ENCODE results near the gene CYCS.

- TF ChIP-seq FOXM1 (IDR thresholded peaks at IDR 0.05; ENCODE audit: borderline replicate concordance, low read depth) (no peak), MAX (IDR thresholded peaks at IDR 0.05) (no peak), TCF12 (IDR thresholded peaks at IDR 0.05; ENCODE audit: low read depth) (no peak), RAD21 (IDR thresholded peaks at IDR 0.05; ENCODE audit: low read depth) (no peak), REST (IDR thresholded peaks at IDR 0.05; ENCODE audit: low read depth) (no peak), YY1 (IDR thresholded peaks at IDR 0.05; ENCODE audit: low read depth) (no peak), CEBPB (IDR thresholded peaks at IDR 0.05) (no peak), CREB1 (IDR thresholded peaks at IDR 0.05; ENCODE audit: low read depth) (no peak), EP300 (IDR thresholded peaks at IDR 0.05; ENCODE audit: borderline replicate concordance) (no peak), EGR1 (IDR thresholded peaks at IDR 0.05) (no peak), TEAD4 (IDR thresholded peaks at IDR 0.05) (no peak), USF1 (IDR thresholded peaks at IDR 0.05) (no peak), ZBTB7A (IDR thresholded peaks at IDR 0.05; ENCODE audit: low read depth) (no peak)
Observed at GRCh38 chr7:25117226-25118047, 7.6 kb downstream of the CYCS start.

Data from Ishikawa (cell line).